GM21529 (cell line): Measurements from ENCODE around the gene MTCL1.

Experiments
- ATAC-seq: cut with Tn5 transposase; IDR thresholded peaks from one replicate; pipeline ENCODE4 v1.9.1; 2021; ENCODE audit not compliant: unreplicated experiment

MTCL1 gene

GRCh38 chr18:8806100-8806797 is 100.9 kb downstream of the MTCL1 start:
- no peak for ATAC-seq

DNA sequence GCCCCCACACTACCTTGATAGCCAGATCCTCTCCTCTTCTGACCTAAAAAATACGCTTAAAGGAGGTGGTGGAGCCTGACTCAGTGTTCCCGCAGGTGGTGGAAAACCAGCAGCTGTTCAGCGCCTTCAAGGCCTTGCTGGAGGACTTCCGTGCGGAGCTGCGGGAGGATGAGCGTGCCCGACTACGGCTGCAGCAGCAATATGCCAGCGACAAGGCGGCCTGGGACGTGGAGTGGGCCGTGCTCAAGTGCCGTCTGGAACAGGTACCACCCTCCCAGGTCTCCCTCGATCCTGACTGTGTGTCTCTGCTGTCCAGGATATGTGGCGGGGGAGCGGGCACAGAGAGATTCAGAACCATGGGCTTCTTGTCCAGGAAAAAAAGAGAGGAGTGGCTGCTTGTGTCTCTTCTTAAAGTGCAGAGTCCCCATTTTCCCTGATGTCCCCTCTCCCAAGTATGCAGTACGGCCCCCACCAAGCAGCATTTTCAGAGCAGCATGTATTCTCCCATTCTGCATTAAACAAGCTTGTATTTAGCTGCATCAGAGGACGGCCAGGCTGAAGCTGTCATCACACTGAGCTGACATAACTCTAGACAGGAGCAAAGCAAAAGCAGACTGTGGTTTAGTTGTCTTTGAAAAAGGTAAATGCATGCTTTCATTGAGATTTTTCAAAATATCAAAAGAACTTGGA is 101.6 kb downstream of the MTCL1 start:
- ATAC-seq: no peak

DNA sequence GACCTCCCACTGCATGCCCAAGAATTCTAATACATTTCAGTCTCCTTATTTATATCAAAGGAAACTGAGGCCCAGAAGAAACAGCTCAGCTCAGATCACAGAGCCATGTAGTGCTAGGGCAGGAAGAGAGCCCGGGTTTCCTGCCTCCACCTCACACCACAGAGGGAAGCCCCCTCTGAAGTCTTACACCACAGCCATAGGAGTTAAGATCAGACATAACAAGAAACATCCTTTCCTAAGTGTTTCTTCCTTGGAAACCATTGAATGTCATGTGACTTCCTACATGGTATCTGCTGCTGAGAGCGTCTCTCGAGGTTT is 102.1 kb downstream of the MTCL1 start:
- no peak for ATAC-seq

- ATAC-seq: no peak
Measured at GRCh38 chr18:8808001-8808400, 102.6 kb downstream of the MTCL1 start.

- ATAC-seq: no peak
Measured at GRCh38 chr18:8809514-8809913, 104.2 kb downstream of the MTCL1 start.

DNA sequence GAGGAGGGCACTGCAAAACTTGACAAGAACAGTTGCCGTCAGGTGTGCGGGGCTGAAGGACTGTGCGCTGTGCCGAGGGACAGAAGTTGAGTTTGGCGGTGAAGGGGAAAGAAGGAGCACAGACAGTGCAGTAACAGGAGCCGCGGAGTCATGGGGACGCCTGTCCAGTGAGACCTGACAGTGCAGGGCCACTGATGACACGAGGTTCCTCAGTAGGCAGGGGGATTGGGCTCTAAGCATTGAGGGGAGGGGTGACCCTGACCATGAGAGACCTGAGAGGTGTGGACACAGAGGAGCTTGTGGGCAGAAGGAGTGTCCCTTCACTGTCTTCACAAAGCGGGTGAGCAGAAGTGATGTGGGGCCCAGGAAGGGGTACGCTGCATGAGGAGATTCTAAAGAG is 104.8 kb downstream of the MTCL1 start:
- no peak for ATAC-seq

- no peak for ATAC-seq
Measured at GRCh38 chr18:8811115-8811514, 105.8 kb downstream of the MTCL1 start.

DNA sequence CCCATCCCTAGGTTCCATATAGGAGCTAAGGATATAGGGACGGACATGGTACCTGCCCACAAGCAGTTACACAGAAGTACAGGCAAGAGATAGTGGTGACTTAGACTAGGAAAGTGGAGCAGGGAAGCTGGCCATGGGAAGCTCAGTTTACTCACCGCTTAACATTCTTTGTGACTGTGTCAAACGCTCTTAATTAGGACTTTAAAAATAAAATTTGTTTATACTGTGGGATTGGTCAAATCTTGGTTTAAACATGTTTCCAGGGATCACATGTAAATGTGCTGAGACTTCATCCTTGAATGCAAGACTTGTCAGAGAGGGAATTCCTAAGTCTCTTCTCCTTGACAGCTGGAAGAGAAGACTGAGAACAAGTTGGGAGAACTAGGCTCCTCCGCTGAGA is 107.3 kb downstream of the MTCL1 start:
- no peak for ATAC-seq

DNA sequence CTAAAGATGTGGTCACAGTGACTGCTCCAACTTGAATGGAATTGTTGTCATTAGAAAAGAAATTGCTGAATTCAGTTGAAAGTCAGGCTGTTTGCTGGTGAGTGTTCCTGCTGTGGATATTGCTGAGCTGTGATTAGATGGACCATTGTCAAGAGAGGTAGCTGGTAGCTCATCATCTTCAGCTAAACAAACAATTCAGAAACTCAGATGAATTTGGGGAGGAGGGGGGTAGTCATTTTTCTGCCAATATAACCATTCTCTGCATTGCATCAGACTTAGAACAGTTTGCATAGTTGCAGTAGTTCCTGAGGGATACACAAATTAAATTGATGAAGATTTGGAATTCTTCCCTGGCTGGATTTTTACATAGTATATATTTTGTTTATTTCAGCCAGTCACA is 108.3 kb downstream of the MTCL1 start:
- ATAC-seq: no peak

GRCh38 chr18:8814206-8814605 is 108.8 kb downstream of the MTCL1 start:
- no peak for ATAC-seq

DNA sequence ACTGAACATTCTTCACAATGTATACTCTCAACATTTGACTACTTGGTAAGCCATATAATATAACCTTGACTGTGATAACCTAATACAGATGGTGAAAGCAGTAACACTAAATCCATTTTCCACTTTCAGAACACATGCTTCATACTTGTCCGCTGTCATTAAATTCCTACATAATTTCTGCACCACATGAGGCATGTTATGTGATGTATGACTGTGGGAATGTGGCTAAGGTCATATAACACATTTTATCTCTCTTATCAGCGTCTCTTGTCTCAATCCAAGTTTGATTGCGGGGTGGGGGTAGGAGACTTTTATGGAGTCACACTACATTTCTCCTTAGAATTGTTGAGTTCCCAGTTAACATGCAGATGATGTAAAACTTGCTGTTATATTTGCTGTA is 110.9 kb downstream of the MTCL1 start:
- no peak for ATAC-seq

DNA sequence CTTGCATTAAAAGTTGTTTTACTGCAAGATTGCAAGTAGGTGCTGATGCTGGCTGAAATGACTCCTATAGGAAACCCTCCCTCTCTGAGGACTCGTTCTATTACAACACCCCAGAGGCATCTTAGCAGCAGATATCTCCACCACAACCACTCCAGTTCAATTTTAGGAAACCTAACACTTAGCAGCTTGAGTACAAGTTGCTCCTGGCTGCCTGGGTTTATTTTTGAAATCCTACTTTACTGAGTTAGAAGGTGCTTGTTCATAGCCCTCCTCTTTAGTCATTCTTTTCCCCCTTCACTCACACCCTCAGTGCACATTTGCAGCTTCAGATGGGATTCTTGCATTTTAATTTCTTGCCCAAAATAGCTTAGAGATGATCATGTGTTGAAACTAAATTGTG is 111.5 kb downstream of the MTCL1 start:
- ATAC-seq: no peak

DNA sequence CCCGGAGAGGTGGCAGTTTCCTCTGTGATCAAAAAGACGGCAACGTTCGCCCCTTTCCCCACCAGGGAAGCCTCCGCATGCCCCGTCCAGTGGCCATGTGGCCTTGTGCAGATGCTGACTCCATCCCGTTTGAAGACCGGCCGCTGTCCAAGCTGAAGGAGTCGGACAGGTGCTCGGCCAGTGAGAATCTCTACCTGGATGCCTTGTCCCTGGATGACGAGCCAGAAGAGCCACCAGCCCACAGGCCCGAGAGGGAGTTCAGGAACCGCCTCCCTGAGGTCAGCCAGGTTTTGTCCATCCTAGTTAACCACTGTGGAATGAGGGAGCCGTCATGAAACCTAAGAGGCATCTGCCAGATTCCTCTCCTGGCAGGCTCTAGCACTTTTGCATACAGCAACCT is 113.6 kb downstream of the MTCL1 start:
- ATAC-seq: no peak

DNA sequence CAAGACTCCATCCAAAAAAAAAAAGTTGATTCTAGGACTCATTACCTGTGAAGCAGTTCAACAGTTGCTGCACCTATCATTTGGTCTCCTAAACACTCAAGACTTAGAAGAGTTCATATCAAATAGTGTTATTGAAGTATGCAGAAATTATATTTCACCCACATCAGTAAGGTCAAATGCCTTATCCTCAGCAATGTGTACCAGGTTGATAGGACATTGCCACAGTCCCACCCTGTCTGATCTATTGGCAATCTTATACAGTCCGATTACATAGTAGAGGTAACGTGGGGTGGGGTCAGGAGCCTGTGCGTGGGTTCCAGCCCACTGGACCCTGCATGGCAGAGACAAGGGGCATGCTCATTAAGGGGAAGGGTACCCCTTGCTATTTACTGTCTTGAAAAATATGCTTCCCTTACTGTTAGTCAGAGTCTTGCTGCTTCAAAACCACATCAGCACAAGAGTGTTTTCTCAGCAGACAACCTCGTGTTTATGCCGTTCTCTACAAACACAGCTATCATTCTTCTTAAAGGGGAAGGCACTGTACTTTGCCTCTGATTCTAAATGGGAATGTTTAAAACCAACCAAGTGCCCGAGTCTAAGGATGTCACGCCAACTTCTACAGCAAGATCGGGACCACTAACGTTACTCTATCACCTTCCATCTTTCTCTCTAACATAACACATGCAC is 115.2 kb downstream of the MTCL1 start:
- no peak for ATAC-seq

DNA sequence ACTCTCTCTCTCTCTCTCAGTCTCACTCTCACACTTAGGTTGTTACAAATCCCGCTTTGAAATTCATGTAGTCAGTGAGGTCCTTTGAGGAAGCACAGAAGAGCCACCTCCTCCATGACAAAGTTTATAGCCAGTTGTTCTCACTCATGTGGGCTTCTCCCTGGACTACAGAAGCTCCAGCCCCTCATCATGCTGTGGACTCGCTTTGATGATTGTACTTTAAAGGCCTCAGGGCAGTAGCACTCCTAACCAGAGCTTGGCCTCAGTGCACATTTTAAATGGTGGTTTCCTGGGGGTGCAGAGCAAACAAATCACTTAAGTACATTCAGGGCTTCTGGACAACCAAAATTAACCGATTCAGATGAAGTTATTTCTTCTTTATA is 115.7 kb downstream of the MTCL1 start:
- ATAC-seq: no peak

GRCh38 chr18:8821531-8821930 is 116.2 kb downstream of the MTCL1 start:
- no peak for ATAC-seq

GRCh38 chr18:8822643-8823042 is 117.3 kb downstream of the MTCL1 start:
- no peak for ATAC-seq

DNA sequence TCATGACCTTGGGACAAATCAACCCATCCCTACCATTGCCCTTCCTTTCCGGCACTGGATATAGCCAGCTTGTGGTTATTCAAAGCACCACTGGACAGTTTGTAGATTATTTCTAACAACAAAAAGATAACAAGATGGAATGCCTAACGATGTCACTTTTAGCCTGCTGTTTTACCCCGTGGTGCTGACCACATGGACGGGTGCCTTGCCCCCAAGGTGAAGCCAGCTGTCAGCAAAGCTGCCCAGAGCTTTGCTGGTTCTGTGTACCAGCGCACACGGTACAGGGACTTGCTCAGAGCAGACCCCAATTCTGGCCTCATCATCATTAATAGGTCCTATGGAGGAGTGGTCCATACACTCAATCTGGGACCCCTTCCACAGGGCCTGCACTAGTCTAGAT is 118.2 kb downstream of the MTCL1 start:
- no peak for ATAC-seq

- ATAC-seq: no peak
Measured at GRCh38 chr18:8824846-8825245, 119.5 kb downstream of the MTCL1 start.

GRCh38 chr18:8825273-8825672 is 119.9 kb downstream of the MTCL1 start:
- ATAC-seq: no peak

DNA sequence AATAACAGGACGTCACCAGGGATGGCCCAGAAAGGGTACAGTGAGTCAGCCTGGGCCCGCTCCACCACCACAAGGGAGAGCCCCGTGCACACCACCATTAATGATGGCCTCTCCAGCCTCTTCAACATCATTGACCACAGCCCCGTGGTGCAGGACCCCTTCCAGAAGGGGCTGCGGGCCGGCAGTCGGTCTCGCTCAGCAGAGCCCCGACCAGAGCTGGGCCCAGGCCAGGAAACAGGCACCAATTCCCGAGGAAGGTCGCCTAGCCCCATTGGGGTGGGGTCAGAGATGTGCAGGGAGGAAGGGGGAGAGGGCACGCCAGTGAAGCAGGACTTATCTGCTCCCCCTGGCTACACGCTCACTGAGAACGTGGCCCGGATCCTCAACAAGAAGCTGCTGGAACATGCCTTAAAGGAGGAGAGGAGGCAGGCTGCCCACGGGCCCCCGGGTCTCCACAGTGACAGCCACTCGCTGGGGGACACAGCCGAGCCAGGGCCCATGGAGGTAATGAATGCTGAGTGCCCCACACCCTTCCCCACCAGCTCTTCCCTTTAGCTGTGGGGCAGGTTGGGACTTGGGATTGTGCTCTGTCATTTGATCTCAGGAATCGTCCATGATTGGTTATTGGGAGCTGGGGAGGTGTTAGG is 120.5 kb downstream of the MTCL1 start:
- ATAC-seq: no peak

- ATAC-seq: no peak
Measured at GRCh38 chr18:8826514-8826913, 121.2 kb downstream of the MTCL1 start.
